OCI-LY7 (cell line): Measurements from ENCODE around the gene FAM222A. TPM values are rescaled to one million over a fixed set of nuclear protein-coding genes. Genes with fewer than 3 reads are reported as not detected.

Source experiments
- BruUV-seq: library from RNA; stranded (reverse); fragments of 400-500 nt; replicated peaks from 2 replicates; lab custom pipeline; 2021; lab: Mats Ljungman, UMichigan
- CTCF ChIA-PET: fragments of 300-600 bp; sonication (Branson Sonifier 250); formaldehyde crosslinking; loops from one replicate; lab custom pipeline; 2022; ENCODE audit warnings: antibody characterized with exemption; ENCODE audit not compliant: unreplicated experiment; lab: Charles Lee
- POLR2A ChIA-PET: fragments of 300-600 bp; sonication (Branson Sonifier 250); formaldehyde crosslinking; loops from one replicate; lab custom pipeline; 2022; ENCODE audit warnings: antibody characterized with exemption; lab: Charles Lee
- DNase-seq: peaks from one replicate; pipeline ENCODE4 v3.0.0-alpha.2; 2015; ENCODE audit warnings: low spot score
- H2AFZ ChIP-seq: fragments of 200-600 bp; sonication (generic), shearing (Covaris generic); 2 replicates; pipeline ENCODE4 v1.6.1; 2014; ENCODE audit warnings: mild to moderate bottlenecking, antibody characterized with exemption, low read length, moderate library complexity
- H3K27ac ChIP-seq: fragments of 200-600 bp; sonication (generic); 2 replicates; pipeline ENCODE4 v1.5.1; 2014; ENCODE audit warnings: mixed run types, low read depth, mild to moderate bottlenecking, moderate library complexity, low read length, inconsistent platforms; ENCODE audit not compliant: poor library complexity, severe bottlenecking
- H3K36me3 ChIP-seq: fragments of 200-600 bp; sonication (generic); 2 replicates; pipeline ENCODE4 v1.6.1; 2014; ENCODE audit warnings: mild to moderate bottlenecking, antibody characterized with exemption, low read length, moderate library complexity, mixed read lengths; ENCODE audit not compliant: insufficient read depth
- H3K4me1 ChIP-seq: fragments of 200-600 bp; sonication (generic); 2 replicates; pipeline ENCODE4 v1.5.1; 2014; ENCODE audit warnings: mild to moderate bottlenecking, low read length; ENCODE audit not compliant: insufficient read depth, poor library complexity, severe bottlenecking
- H3K4me2 ChIP-seq: fragments of 200-600 bp; sonication (generic); 2 replicates; pipeline ENCODE4 v1.6.1; 2014; ENCODE audit warnings: mild to moderate bottlenecking, low read length
- H3K4me3 ChIP-seq: fragments of 200-600 bp; sonication (generic); 2 replicates; pipeline ENCODE4 v1.5.1; 2014; ENCODE audit warnings: mild to moderate bottlenecking, low read depth, low read length; ENCODE audit not compliant: poor library complexity, severe bottlenecking
- H3K79me2 ChIP-seq: fragments of 200-600 bp; sonication (generic); 2 replicates; pipeline ENCODE4 v1.6.1; 2016; ENCODE audit warnings: low read depth, mild to moderate bottlenecking, low read length, moderate library complexity, mixed read lengths; ENCODE audit not compliant: insufficient read depth
- H3K9me2 ChIP-seq: fragments of 200-600 bp; sonication (generic); 2 replicates; pipeline ENCODE4 v1.6.1; 2016; ENCODE audit warnings: mild to moderate bottlenecking, low read length, mixed read lengths; ENCODE audit not compliant: insufficient read depth
- H3K9me3 ChIP-seq: fragments of 200-600 bp; sonication (generic); 2 replicates; pipeline ENCODE4 v1.6.1; 2014; ENCODE audit warnings: mild to moderate bottlenecking, mixed run types, low read length, mixed read lengths
- H4K20me1 ChIP-seq: fragments of 200-600 bp; sonication (generic); 2 replicates; pipeline ENCODE4 v1.6.1; 2014; ENCODE audit warnings: mild to moderate bottlenecking, antibody characterized with exemption, low read length, moderate library complexity, mixed read lengths; ENCODE audit not compliant: insufficient read depth
- EZH2phosphoT487 ChIP-seq: fragments of 200-600 bp; sonication (generic); IDR thresholded peaks from 2 replicates; pipeline ENCODE4 v1.6.1; 2018; ENCODE audit warnings: low read depth, borderline replicate concordance, mild to moderate bottlenecking, mixed run types, antibody characterized with exemption, low read length, moderate library complexity, mixed read lengths
- intact Hi-C: fragments of 100-400 bp; cut with micrococcal nuclease; formaldehyde crosslinking; loops from one replicate; pipeline ENCODE4 v1.10.0; 2022; ENCODE audit not compliant: unreplicated experiment
- total RNA-seq, 2 experiments: library from RNA; depleted of rRNA in 1 of 2; stranded (reverse); fragments of >200 nt in 1 of 2; shearing (Covaris generic) in 1 of 2; gene quantifications; 2 replicates each; pipeline ENCODE4 v1.2.3, GENCODE V29; 2014 to 2022
- TF ChIP-seq, protein P1 (sequence below): fragments of 200-600 bp; sonication (generic); conservative IDR thresholded peaks from 2 replicates; pipeline ENCODE4 v1.5.1; 2014; ENCODE audit warnings: mild to moderate bottlenecking, antibody characterized with exemption, low read length, moderate library complexity, mixed read lengths

FAM222A gene
- total RNA-seq, 2 experiments from 2014 or later = 0.98 to 1.8 TPM

DNA sequence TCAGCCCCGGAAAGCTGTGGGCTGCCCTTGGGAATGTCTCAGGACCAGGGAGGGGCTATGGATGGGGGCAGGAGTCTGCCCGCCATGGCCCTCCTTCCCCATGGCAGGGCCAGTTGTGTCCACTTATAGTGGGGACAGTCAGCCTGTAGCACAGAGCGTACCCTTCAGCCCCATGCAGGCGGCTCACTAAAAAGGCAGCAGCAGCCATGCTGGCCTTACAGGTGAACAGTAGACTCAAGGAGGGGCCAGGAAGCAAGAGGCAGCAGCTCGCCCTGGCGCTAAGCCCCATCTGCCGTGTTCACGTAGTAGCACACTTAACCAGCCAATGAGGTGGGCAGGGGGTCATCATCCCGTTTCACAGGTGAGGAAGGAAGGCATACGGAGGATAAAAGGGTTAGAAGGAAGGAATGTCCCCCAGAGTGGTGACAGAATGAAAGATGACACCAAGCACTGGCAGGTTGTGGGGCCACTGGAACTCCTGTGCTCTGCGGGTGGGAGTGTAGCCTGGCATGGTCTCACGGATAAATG, 52.7 kb downstream of the FAM222A start:
- H3K9me2 ChIP-seq = no peaks in the 10 kb centered on the region
- H3K4me2 ChIP-seq = no peak overlapping the region
- no peak overlapping the region for H2AFZ ChIP-seq
- CTCF ChIA-PET = no interaction called here
- no peak overlapping the region for H3K4me3 ChIP-seq
- DNase-seq = no peak
- intact Hi-C loops = no loop called here
- H3K36me3 ChIP-seq = no peaks in the 10 kb centered on the region
- BruUV-seq = no TSS peak
- POLR2A ChIA-PET = interaction anchor here (0.5 to 0.6 kb wide), 2 partner anchors 217 to 550 kb away, joined by 3 to 6 read pairs; no protein-coding TSS in a partner anchor
- no peaks in the 10 kb centered on the region for H3K9me3 ChIP-seq
- TF ChIP-seq EZH2phosphoT487 = no peak
- TF ChIP-seq, protein P1, sequence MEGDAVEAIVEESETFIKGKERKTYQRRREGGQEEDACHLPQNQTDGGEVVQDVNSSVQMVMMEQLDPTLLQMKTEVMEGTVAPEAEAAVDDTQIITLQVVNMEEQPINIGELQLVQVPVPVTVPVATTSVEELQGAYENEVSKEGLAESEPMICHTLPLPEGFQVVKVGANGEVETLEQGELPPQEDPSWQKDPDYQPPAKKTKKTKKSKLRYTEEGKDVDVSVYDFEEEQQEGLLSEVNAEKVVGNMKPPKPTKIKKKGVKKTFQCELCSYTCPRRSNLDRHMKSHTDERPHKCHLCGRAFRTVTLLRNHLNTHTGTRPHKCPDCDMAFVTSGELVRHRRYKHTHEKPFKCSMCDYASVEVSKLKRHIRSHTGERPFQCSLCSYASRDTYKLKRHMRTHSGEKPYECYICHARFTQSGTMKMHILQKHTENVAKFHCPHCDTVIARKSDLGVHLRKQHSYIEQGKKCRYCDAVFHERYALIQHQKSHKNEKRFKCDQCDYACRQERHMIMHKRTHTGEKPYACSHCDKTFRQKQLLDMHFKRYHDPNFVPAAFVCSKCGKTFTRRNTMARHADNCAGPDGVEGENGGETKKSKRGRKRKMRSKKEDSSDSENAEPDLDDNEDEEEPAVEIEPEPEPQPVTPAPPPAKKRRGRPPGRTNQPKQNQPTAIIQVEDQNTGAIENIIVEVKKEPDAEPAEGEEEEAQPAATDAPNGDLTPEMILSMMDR = no peak
- H4K20me1 ChIP-seq = no peaks in the 10 kb centered on the region
- no peaks in the 10 kb centered on the region for H3K4me1 ChIP-seq
- no peaks in the 10 kb centered on the region for H3K79me2 ChIP-seq
- H3K27ac ChIP-seq = no peak overlapping the region

DNA sequence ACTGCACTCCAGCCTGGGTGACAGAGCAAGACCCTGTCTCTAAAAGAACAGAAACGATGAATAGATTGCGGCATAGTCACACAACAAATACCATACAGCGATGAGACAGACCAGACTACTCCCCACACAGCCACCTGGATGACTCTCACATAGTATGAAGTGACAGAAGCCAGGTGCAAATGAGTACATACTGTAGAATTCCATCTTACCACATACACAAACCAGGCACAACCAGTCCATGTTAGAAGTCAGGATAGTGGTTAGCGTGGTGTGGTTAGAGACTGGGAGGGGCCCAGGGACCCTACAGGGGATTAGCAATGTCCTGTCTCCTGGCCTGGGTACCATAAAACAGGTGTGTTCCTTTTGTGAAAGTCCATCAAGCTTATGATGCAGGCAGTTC, 53.8 kb downstream of the FAM222A start:
- no peak for DNase-seq
- CTCF ChIA-PET = interaction anchor here (0.6 kb wide), 1 partner anchor 12 kb away, joined by 6 read pairs; no protein-coding TSS in a partner anchor
- no peaks in the 10 kb centered on the region for H3K9me3 ChIP-seq
- no peaks in the 10 kb centered on the region for H3K9me2 ChIP-seq
- H3K4me2 ChIP-seq = no peak overlapping the region
- no peak overlapping the region for H2AFZ ChIP-seq
- H4K20me1 ChIP-seq = no peaks in the 10 kb centered on the region
- no peak for TF ChIP-seq EZH2phosphoT487
- TF ChIP-seq, protein P1 = no peak
- BruUV-seq = no TSS peak
- POLR2A ChIA-PET = no interaction called here
- no peaks in the 10 kb centered on the region for H3K36me3 ChIP-seq
- H3K27ac ChIP-seq = no peak overlapping the region
- H3K79me2 ChIP-seq = no peaks in the 10 kb centered on the region
- intact Hi-C loops = no loop called here
- H3K4me3 ChIP-seq = no peak overlapping the region
- no peaks in the 10 kb centered on the region for H3K4me1 ChIP-seq
